GM12872 (cell line): ENCODE data around the gene ZNF785.

ENCODE experiments used
- CTCF ChIP-seq: IDR thresholded peaks from 3 replicates; pipeline ENCODE4 v1.5.1; 2011; ENCODE audit warnings: low read depth, mild to moderate bottlenecking, low read length, moderate library complexity; ENCODE audit not compliant: insufficient read depth

The ZNF785 gene

GRCh38 chr16:30606004-30606403 is 20.5 kb upstream of the ZNF785 start:
- TF ChIP-seq CTCF: no peak

GRCh38 chr16:30605158-30605557 is 19.7 kb upstream of the ZNF785 start:
- TF ChIP-seq CTCF: no peak

DNA sequence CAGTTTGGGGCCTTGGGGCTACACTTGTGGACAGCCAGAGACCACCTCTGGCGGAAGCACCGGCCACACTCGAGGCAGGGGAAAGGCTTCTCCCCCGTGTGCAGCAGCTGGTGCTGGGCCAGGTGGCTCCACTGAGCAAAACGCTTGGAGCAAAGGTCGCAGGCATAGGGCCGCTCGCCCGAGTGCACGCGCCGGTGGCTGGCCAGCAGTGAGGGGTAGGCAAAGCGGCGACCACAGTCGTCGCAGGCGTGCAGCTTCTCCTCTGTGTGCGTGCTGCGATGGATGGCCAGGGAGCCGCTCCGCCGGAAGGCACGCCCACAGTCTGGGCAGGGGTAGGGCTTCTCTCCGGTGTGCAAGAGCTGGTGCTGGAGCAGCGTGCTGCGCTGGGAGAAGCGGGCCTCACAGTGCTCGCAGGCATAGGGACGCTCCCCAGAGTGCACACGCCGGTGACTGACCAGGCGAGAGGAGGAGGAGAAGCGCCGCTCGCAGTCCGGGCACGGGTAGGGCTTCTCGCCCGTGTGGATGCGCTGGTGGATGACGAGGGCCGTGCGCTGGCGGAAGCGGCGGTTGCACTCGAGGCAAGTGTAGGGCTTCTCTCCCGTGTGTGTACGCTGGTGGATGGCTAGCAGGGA is 18.9 kb upstream of the ZNF785 start:
- TF ChIP-seq CTCF: no peak

- no peak for TF ChIP-seq CTCF
Observed at GRCh38 chr16:30603945-30604315, 18.4 kb upstream of the ZNF785 start.

DNA sequence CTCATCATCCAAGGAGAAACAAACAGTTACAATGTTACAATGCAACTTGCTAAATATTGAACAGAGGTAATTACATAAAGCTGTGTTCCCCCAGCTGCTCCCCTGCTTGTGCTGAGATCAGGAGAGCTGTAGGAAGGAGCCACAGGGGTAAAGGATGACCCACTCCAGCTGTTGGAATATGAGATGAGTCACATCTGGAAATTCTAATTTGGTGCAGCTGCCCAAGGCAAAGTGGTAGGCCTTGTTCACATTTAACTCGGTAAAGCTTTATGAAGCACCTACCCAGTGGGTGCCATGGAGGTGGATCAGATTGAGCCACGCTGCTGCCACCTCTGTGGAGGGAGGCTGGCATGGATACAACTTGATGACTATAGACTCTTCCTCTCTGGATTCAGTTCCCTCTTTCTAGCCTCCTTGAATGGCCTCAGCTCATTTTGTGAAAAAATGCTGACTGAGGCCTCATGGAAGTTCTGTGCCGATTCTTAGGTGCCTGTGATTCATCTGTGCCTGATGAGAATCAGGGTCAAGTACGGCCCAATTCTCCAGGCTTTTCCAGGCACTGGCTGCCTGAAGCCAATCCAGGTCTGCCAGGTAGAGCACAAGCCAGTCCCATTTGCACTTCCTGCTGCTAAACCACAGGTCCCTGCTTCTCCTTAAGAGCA is 17.2 kb upstream of the ZNF785 start:
- no peak for TF ChIP-seq CTCF

GRCh38 chr16:30601966-30602365 is 16.5 kb upstream of the ZNF785 start:
- TF ChIP-seq CTCF: no peak

GRCh38 chr16:30600929-30601328 is 15.4 kb upstream of the ZNF785 start:
- no peak for TF ChIP-seq CTCF

- TF ChIP-seq CTCF: no peak
Observed at GRCh38 chr16:30600215-30600614, 14.7 kb upstream of the ZNF785 start.
